NCI-H82 treated with DMSO at 0.1 percent for 48 hours (cell line): Measurements from ENCODE around the gene DSCAML1.

Source experiments
- DNase-seq: peaks from one replicate; lab custom pipeline; 2025; ENCODE audit not compliant: unreplicated experiment; lab: John Stamatoyannopoulos, UW

Gene DSCAML1

GRCh38 chr11:117437791-117438130, 359.3 kb downstream of the DSCAML1 start:
- DNase-seq = no peak

GRCh38 chr11:117437041-117437790, 359.8 kb downstream of the DSCAML1 start:
- no peak for DNase-seq

GRCh38 chr11:117435326-117435725, 361.7 kb downstream of the DSCAML1 start:
- no peak for DNase-seq

- DNase-seq = no peak
These were observed 362.5 kb downstream of the DSCAML1 start for GRCh38 chr11:117434481-117434880.

- DNase-seq = no peak
These were observed 363.3 kb downstream of the DSCAML1 start for GRCh38 chr11:117433717-117434116.

- DNase-seq = no peak
These were observed 365.6 kb downstream of the DSCAML1 start for GRCh38 chr11:117431436-117431835.

GRCh38 chr11:117430293-117430955, 366.6 kb downstream of the DSCAML1 start:
- no peak for DNase-seq

GRCh38 chr11:117428856-117429229, 368.2 kb downstream of the DSCAML1 start:
- no peak for DNase-seq

GRCh38 chr11:117428186-117428855, 368.7 kb downstream of the DSCAML1 start:
- DNase-seq = no peak

- no peak for DNase-seq
These were observed 369.6 kb downstream of the DSCAML1 start for GRCh38 chr11:117427356-117427874.

GRCh38 chr11:117426941-117427340, 370.1 kb downstream of the DSCAML1 start:
- no peak for DNase-seq

GRCh38 chr11:117426297-117426685, 370.7 kb downstream of the DSCAML1 start:
- peak; percentile 49 for DNase-seq

- DNase-seq = no peak
These were observed 371.2 kb downstream of the DSCAML1 start for GRCh38 chr11:117425679-117426296.

- DNase-seq = no peak
These were observed 372.2 kb downstream of the DSCAML1 start for GRCh38 chr11:117424781-117425180.

GRCh38 chr11:117423046-117423575, 373.9 kb downstream of the DSCAML1 start:
- DNase-seq = no peak

- DNase-seq = no peak
These were observed 375.5 kb downstream of the DSCAML1 start for GRCh38 chr11:117421476-117421875.

- DNase-seq = no peak
These were observed 376.0 kb downstream of the DSCAML1 start for GRCh38 chr11:117421041-117421440.

- DNase-seq = no peak
These were observed 376.4 kb downstream of the DSCAML1 start for GRCh38 chr11:117420598-117420997.

GRCh38 chr11:117420143-117420485, 376.9 kb downstream of the DSCAML1 start:
- DNase-seq = no peak

- DNase-seq = no peak
These were observed 377.4 kb downstream of the DSCAML1 start for GRCh38 chr11:117419482-117420142.
